IgD-negative memory B cell (primary cell): ENCODE measurements around the gene RBM5. TPM values are rescaled to one million over a fixed set of nuclear protein-coding genes. Genes with fewer than 3 reads are reported as not detected.

Experiments
- H3K27ac Mint-ChIP-seq, 3 donors: one replicate each; pipeline ENCODE4 v1.8.0; 2020 to 2022; ENCODE audit warnings: mild to moderate bottlenecking in 3 of 3, mixed read lengths in 3 of 3, moderate library complexity in 1 of 3
- H3K27me3 Mint-ChIP-seq: one replicate; pipeline ENCODE4 v1.8.0; 2021; ENCODE audit warnings: mixed read lengths
- H3K36me3 Mint-ChIP-seq: one replicate; pipeline ENCODE4 v1.8.0; 2020; ENCODE audit warnings: mild to moderate bottlenecking, mixed read lengths
- H3K4me1 Mint-ChIP-seq, 3 donors: one replicate each; pipeline ENCODE4 v1.8.0; 2020 to 2022; ENCODE audit warnings: mixed read lengths in 3 of 3, mild to moderate bottlenecking in 1 of 3
- H3K4me3 Mint-ChIP-seq, 4 donors: one replicate each; pipeline ENCODE4 v1.8.0; 2020 to 2022; ENCODE audit warnings: mild to moderate bottlenecking in 4 of 4, mixed read lengths in 4 of 4, moderate library complexity in 3 of 4
- H3K9me3 Mint-ChIP-seq, 3 donors: one replicate each; pipeline ENCODE4 v1.8.0; 2020 to 2021; ENCODE audit warnings: mixed read lengths in 3 of 3, mild to moderate bottlenecking in 1 of 3
- polyA plus RNA-seq: library from polyadenylated mRNA; unstranded; fragments of 300-500 nt; fragmentation: Illumina TruSeq; gene quantifications from one replicate; pipeline ENCODE4 v1.2.3, GENCODE V29; 2021

The RBM5 gene
- polyA plus RNA-seq, 1 donor from 2014 or later, result 47.4 TPM

DNA sequence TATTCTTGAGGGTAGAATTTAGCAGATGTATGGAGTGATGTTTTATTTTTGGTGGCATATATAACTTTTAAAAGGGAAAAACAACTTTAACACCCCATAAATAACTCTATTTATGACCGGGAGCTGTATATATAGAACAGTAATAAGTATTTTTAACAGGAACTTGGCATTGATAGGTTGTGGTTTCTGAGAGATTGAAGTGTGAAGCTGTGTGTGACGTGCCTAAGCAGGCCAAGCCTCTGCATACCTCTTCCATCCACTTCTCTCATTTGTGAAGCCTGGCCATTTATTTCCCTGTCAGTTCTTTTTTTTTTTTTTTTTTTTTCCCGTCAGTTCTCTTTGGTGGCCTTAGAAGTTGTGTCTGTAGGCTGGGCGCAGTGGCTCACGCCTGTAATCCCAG lies 23.0 kb downstream of the RBM5 start:
- Mint-ChIP-seq H3K27ac (no peak overlapping the region), H3K4me1 (no peaks in the 10 kb centered on the region), H3K9me3 (no peaks in the 10 kb centered on the region), H3K27me3 (no peaks in the 10 kb centered on the region), H3K36me3 (peaks cover 6% of the 10 kb centered on the region), H3K4me3 (no peak overlapping the region)

DNA sequence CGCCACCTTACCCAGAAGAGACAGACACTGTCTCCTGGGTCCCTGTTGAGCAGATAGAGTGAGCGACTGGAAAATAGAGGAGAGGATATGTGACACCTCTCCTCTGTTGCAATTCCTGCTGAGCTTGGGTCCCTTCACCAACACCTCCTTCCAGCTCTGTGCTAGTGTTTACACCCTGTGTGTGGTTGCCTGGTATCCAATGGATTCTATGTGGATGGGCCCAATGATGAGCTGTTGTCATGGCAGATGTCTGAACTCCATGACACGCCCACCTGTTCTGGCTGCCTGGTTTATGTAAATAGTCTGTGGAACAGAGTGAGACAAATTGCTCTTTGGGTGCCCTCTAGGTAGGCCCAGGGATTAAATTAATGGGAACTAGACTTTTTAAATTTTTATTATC lies 23.7 kb downstream of the RBM5 start:
- H3K27ac Mint-ChIP-seq, result peak overlapping the region in 1 of 3 donors; percentile 60

DNA sequence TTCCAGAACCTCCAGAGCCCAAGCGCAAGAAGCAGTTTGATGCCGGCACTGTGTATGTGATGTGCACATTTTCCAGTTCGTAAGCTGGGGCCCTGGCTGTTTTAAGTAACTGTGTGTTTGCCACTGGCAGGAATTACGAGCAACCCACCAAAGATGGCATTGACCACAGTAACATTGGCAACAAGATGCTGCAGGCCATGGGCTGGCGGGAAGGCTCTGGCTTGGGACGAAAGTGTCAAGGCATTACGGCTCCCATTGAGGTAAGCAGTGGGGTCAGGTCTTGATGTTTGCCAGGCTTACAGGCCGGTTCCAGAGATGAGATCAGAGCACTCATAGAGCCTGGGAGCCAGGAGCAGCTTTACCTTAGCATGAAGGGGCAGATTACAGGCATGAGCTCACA lies 28.4 kb downstream of the RBM5 start:
- Mint-ChIP-seq H3K4me3 (no peak overlapping the region), H3K27me3 (no peaks in the 10 kb centered on the region), H3K4me1 (no peaks in the 10 kb centered on the region), H3K9me3 (no peaks in the 10 kb centered on the region), H3K27ac (no peak overlapping the region), H3K36me3 (peaks cover 4% of the 10 kb centered on the region)

More for the DNA sequence above, 23.7 kb downstream of the RBM5 start:
- H3K4me1 Mint-ChIP-seq, result no peaks in the 10 kb centered on the region
- no peak overlapping the region for H3K4me3 Mint-ChIP-seq
- H3K36me3 Mint-ChIP-seq, result peaks cover 6% of the 10 kb centered on the region
- H3K9me3 Mint-ChIP-seq, result no peaks in the 10 kb centered on the region
- no peaks in the 10 kb centered on the region for H3K27me3 Mint-ChIP-seq

DNA sequence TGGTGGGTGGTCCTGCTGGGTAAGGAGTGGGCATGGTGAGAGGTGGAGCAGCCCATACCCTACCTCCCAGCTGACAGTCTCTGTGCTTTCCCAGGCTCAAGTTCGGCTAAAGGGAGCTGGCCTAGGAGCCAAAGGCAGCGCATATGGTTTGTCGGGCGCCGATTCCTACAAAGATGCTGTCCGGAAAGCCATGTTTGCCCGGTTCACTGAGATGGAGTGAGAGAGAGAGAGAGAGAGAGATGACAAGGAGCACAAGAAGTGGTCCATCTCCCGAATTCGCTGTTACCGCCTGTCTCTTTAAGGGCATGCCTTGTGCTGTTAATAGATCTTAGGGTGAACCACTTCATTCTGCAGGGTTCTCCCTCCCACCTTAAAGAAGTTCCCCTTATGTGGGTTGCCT lies 29.5 kb downstream of the RBM5 start:
- Mint-ChIP-seq H3K4me1 (no peaks in the 10 kb centered on the region), H3K27ac (peak overlapping the region in 1 of 3 donors; percentile 53), H3K27me3 (no peaks in the 10 kb centered on the region), H3K4me3 (no peak overlapping the region), H3K36me3 (peaks cover 4% of the 10 kb centered on the region), H3K9me3 (no peaks in the 10 kb centered on the region)

DNA sequence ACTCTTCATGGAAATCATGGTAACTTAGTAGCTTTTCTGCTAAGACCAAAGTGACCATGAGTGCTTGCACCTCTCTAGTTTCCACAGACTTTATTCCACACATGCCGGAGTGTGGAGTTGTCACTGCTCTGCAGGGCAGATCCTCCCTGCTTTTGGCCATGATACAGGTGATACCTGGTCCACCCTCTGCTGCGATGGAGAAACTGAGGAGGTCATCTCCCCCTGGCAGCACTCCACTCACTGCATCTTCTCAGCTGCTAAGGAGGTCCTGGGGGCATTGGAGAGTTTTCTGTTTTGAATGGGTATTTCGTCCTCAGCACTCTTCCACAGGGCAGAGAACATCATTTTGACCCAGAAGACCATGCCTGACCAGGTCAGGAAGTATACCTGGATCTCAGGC lies 31.1 kb downstream of the RBM5 start:
- Mint-ChIP-seq H3K4me1 (no peaks in the 10 kb centered on the region), H3K4me3 (no peak overlapping the region), H3K27ac (no peak overlapping the region), H3K9me3 (no peaks in the 10 kb centered on the region), H3K36me3 (peaks cover 4% of the 10 kb centered on the region), H3K27me3 (no peaks in the 10 kb centered on the region)

DNA sequence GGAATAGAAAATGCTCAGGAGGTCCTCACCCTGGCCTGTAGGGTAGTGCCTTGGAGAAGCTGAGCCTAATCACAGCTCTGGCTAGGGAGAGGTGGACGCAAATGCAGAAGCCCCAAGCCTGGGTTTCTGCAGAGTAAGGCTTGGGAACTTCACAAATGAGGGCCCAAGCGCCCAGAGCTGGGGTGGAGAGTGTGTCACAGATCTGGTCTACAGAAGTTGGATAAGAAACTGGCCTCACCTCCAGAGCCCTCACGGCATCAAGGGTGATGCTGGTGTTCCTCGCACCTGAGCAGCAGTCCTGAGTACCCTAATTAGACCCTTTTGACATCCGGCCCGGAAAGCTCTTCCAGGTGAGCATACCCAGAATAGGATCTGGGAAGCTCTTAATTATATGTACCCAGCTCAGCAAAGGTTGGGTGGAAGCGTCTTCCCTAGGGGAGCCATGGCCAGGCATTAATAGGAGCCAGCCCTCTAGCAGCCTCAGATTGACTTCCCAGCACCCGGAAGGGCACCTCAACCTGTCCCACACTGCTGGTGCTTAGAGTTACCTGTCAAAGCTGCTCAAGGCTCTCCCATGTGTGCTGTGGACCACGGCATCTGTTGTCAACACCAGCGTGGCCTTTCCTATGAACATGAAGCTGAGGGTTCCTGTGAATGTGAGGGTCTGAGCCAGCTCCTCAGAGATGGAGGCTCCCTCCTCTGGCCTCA lies 31.8 kb downstream of the RBM5 start:
- peak overlapping the region; percentile 23 to 85 (median 29) for H3K27ac Mint-ChIP-seq
- H3K4me1 Mint-ChIP-seq, result no peaks in the 10 kb centered on the region
- H3K36me3 Mint-ChIP-seq, result peaks cover 4% of the 10 kb centered on the region
- H3K4me3 Mint-ChIP-seq, result no peak overlapping the region
- no peaks in the 10 kb centered on the region for H3K27me3 Mint-ChIP-seq
- H3K9me3 Mint-ChIP-seq, result no peaks in the 10 kb centered on the region

DNA sequence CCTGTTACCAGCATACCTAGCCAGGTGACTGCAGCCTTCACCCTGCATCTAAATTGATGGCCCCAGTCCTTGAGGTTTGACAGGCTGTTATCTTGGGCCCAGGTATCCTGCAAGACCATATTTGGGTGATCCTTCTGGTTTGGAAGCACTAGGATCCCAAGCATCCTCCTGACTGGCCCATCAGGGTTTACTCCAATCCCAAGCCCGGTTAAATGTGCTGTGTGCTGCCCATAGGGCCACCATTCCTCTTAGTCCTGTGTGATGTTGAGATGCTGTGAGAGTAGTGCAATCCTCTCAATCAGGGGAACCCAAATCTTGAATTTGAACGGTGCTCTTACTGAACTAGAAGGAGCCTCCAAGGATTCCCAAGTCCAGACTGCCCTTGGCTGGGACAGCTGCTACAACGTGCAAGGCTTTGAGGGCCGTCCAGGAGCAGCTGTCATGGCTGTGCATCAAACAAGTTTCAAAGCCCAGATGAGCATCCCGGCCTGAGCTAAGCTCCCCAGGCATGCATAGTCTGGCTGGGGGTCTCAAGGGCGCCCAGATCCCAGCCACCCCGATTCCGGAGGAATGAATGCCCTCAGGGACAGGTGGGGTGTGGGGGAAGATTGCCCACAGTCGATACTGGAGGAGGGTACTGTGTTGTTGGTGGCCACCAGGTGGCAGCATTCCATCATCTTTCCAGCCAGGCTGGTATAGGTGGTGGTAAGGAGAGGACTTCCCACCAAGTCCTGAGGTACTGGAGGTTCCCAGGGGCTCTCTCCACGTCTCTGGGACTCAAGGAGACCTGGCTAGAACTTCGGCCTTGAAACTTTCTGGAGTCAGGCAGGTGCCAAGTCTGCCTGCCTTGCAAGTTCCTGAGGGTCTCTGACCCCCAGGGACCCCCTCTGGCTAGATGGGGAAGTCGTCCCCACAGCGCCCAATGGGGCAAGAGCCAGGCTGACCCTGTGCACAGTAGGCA lies 32.6 kb downstream of the RBM5 start:
- Mint-ChIP-seq H3K36me3 (no peaks in the 10 kb centered on the region), H3K9me3 (no peaks in the 10 kb centered on the region), H3K4me3 (no peak overlapping the region), H3K27ac (peak overlapping the region; percentile 19 to 85 (median 59)), H3K4me1 (no peaks in the 10 kb centered on the region), H3K27me3 (no peaks in the 10 kb centered on the region)

DNA sequence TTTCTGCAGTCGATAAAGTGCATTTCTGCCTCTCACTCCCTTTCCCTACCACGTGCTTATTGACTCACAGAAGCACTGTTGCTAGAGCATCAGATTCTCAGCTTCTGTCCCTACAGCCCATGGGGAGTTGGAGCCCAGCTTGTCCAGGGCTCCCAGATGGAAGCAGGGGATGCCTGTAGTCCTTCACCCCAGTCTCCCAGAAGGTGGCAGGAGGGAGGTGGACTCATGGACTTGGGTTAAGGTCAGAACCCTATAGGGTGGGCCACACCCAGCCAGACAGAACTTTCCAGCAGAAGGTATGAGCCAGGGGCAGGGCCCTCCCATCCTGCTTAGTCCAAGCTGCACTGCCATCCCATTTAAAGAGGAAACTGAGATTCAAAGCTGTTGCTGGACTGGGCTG lies 33.4 kb downstream of the RBM5 start:
- Mint-ChIP-seq H3K4me1 (no peaks in the 10 kb centered on the region), H3K36me3 (no peaks in the 10 kb centered on the region), H3K9me3 (no peaks in the 10 kb centered on the region), H3K27ac (peak overlapping the region in 2 of 3 donors; percentile 19 to 85), H3K27me3 (no peaks in the 10 kb centered on the region), H3K4me3 (no peak overlapping the region)

DNA sequence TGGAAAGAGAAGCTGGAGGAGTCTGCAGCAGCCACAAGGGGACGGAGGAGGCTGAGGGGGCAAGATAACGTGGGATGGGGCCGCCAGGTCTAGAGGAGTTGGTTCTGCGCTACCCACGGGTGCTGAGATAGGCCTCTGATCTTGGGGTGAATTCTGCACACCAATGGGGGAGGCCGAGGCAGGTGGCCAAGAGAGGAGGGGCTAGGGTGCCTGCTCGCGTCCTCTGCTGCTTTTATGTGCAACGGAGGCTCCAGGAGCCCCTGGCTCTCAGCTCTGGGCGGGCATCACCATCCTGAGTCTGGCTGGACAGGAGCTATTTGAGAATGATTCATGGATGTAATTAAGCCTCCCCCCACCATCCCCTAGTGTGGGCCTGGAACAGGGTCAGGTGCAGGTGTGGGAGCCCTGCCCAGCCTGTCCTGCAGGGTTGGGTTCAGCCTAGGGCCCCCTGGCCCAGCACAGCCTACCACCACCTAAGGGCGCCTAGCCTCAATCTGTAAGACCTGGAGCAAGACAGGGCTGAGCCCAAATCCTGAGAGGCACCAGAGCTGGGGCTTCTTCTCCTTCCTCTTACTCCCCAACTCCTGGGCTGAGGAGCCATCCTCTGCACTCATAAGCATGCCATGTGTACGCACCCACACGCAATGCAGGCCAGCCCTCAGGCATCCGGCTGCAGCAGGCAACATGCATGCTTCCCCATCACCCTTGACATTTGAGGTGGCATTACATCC lies 34.1 kb downstream of the RBM5 start:
- no peaks in the 10 kb centered on the region for H3K27me3 Mint-ChIP-seq
- no peaks in the 10 kb centered on the region for H3K36me3 Mint-ChIP-seq
- H3K4me1 Mint-ChIP-seq, result no peaks in the 10 kb centered on the region
- no peaks in the 10 kb centered on the region for H3K9me3 Mint-ChIP-seq
- H3K27ac Mint-ChIP-seq, result peak overlapping the region in 1 of 3 donors; percentile 51
- H3K4me3 Mint-ChIP-seq, result no peak overlapping the region

DNA sequence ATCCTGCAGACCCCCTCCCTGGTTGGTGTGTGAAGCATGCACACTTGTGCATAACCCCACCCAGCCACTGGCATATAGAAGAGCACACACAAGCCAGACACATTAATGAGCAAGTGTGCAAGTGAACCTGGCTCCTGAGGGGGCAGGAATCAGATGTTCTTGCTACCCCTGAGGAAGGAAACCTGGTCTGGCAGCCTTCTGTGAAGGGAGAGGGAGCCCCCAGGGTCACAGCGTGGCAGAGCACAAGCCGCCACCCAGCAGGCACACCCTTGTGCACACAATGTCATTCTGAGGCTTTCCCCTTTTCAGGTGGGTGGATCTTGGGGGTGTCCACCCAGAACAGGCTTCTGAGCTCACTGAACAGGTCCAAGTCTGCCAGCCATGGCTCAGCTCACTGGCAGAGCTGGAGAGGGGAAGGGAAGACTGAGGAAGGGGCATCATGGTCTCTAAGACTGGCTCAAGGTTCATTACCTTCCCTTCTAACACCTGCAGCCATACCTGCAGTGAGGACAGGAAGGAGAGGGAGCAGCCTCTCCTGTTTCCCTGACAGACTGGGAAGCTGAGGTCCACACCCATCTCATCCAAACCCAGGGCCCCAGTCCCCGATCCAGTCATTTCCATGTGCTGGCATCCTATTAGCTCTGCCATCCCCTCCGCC lies 34.8 kb downstream of the RBM5 start:
- Mint-ChIP-seq H3K4me3 (no peak overlapping the region), H3K27ac (peak overlapping the region in 1 of 3 donors; percentile 51), H3K9me3 (no peaks in the 10 kb centered on the region)

DNA sequence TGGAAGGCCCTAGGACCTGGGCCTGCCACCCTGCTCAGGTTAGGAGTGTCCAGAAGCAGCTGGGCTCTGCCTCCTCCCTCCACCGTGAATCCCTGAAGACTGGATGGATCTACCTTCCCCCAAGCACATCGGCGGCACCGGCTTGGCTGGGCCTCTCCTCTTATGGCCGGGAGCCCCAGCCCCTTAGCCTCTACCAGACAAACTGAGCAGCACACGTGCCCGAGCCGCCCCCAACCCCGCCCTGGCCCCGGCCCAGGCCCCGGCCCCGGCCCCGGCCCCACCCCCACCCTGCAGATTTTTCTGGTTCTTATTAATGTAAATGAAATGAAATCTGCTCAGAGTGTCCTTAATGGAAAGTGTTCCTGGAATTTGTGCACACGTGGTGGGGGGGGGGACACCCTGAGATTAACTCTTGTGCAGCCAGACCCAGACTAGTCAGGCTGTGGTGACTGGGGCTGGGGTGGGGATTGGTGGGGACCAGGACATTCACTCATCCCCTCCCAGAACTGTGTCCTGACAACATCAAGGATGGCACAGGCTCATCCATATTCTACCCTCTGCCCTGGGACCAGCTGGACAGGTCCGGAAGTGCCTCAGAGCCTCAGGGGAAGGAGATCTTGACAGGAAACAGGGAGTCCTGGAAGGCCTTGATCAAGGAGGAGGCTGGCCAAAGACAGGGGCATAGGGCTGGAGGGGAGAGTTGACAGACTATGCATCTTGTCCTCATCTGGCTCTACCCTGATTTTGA lies 35.5 kb downstream of the RBM5 start:
- no peaks in the 10 kb centered on the region for H3K27me3 Mint-ChIP-seq
- H3K27ac Mint-ChIP-seq, result no peak overlapping the region
- H3K36me3 Mint-ChIP-seq, result no peaks in the 10 kb centered on the region
- no peaks in the 10 kb centered on the region for H3K9me3 Mint-ChIP-seq
- H3K4me1 Mint-ChIP-seq, result no peaks in the 10 kb centered on the region
- no peak overlapping the region for H3K4me3 Mint-ChIP-seq

More for the DNA sequence above, 34.8 kb downstream of the RBM5 start:
- Mint-ChIP-seq H3K4me1 (no peaks in the 10 kb centered on the region), H3K27me3 (no peaks in the 10 kb centered on the region), H3K36me3 (no peaks in the 10 kb centered on the region)

DNA sequence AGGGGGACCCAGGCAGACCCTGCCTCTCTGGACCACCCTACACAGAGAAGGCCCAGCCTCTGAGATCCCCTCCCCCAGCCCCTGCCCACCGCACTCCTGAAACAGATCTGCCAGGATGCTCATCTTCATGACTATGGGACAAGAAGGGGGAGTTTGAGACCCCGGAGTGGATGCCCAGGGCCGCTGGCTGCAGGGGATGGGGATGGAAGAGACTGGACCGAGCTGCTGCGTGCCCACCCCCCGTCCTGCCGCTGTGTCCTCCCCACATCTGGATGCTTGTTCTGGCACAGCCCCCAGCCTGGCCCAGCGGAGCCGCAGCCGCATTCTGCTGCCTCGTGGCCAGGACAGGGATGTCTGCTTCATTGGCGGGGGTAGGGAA lies 36.1 kb downstream of the RBM5 start:
- Mint-ChIP-seq H3K9me3 (no peaks in the 10 kb centered on the region), H3K4me3 (no peak overlapping the region), H3K4me1 (no peaks in the 10 kb centered on the region), H3K36me3 (no peaks in the 10 kb centered on the region), H3K27ac (no peak overlapping the region), H3K27me3 (no peaks in the 10 kb centered on the region)

DNA sequence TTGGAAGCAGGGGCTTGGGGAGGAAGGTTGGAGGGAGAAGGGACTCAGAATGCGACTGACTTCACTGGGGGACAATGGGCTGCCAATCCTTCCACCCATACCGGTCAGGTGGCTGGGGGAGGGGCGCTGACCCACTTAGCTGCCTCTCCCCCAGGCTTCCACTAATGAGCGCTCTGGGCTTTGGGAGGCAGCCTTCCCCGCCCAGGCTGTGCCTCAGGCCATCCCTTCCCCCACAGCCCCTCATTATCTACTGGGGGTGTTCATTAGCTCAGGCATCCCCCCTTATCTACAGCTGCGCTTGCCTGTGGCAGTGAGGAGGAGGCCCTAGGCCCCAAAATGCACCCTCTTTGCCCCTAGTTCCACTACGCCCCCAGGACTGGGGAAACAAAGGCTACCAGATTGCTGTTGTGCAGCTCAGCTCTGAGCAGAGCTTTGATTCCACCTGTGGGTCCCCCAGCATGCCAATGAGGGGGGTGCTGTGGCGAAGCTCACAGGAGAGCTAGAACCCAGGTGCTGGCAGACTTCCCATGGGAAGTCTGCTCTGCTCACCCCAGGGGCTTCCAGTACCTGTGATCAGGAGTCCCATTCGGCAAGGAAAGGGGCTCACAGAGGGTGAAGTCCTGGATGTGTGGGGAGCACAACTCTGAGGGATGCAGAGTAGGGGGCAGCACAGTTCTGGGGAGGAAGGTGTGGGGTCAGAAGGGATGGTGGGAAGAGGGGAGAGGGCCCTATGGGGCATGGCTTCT lies 37.0 kb downstream of the RBM5 start:
- no peak overlapping the region for H3K4me3 Mint-ChIP-seq
- H3K27me3 Mint-ChIP-seq, result no peaks in the 10 kb centered on the region
- peak overlapping the region in 1 of 3 donors; percentile 53 for H3K27ac Mint-ChIP-seq
- no peaks in the 10 kb centered on the region for H3K4me1 Mint-ChIP-seq
- no peaks in the 10 kb centered on the region for H3K9me3 Mint-ChIP-seq
- no peaks in the 10 kb centered on the region for H3K36me3 Mint-ChIP-seq
